Adrenal gland (tissue), 12 donors: ENCODE measurements around the gene LPCAT1. TPM values are rescaled to one million over a fixed set of nuclear protein-coding genes. Genes with fewer than 3 reads are reported as not detected.
A peak's percentile ranks its signal among the peaks of the same experiment; 100 is the strongest.

ENCODE experiments used
- DNase-seq, 7 donors: peaks; one replicate each; pipeline ENCODE4 v3.0.0-alpha.2; 2019 to 2020
- H3K27ac ChIP-seq, 5 donors: fragments of 200-600 bp; sonication (generic) in 4 of 5; 1 replicate in 3 of 5; 2 replicates in 2 of 5; pipeline versions ENCODE4 v1.5.1 to v1.8.0; 2016 to 2020; ENCODE audit warnings: mild to moderate bottlenecking in 1 of 5
- H3K27me3 ChIP-seq: fragments of 200-600 bp; 2 replicates; pipeline ENCODE4 v1.8.0; 2021
- H3K36me3 ChIP-seq, 2 donors: fragments of 200-600 bp; replicated peaks in 1 of 2; 1 replicate in 1 of 2; 2 replicates in 1 of 2; pipeline versions ENCODE4 v1.5.1 to v1.8.0; 2018 to 2022
- H3K4me1 ChIP-seq, 2 donors: fragments of 200-600 bp; replicated peaks in 1 of 2; 1 replicate in 1 of 2; 2 replicates in 1 of 2; pipeline versions ENCODE4 v1.5.1 to v1.8.0; 2018 to 2021
- H3K4me3 ChIP-seq, 4 donors: fragments of 200-600 bp; sonication (generic) in 3 of 4; one replicate each; pipeline ENCODE4 v1.5.1; 2016 to 2018
- H3K9me3 ChIP-seq, 3 donors: fragments of 200-600 bp; sonication (generic) in 1 of 3; replicated peaks in 1 of 3; 1 replicate in 2 of 3; 2 replicates in 1 of 3; pipeline versions ENCODE4 v1.5.1 to v1.8.0; 2016 to 2021
- CTCF ChIP-seq, 6 experiments: fragments of 450-650 bp in 4 of 6; fragments of 200-600 bp in 2 of 6; sonication (generic) in 1 of 6; IDR thresholded peaks; 1 replicate in 5 of 6; 2 replicates in 1 of 6; pipeline versions ENCODE4 v1.5.1 to v1.8.0; 2016 to 2021; ENCODE audit warnings: antibody characterized with exemption in 6 of 6, mild to moderate bottlenecking in 2 of 6, moderate library complexity in 1 of 6
- POLR2A ChIP-seq, 2 donors: fragments of 450-650 bp; IDR thresholded peaks; one replicate each; pipeline ENCODE4 v1.6.1; 2017; ENCODE audit warnings: antibody characterized with exemption in 2 of 2, mild to moderate bottlenecking in 2 of 2, moderate library complexity in 1 of 2
- WGBS, 4 donors: extraction: QIAGEN DNeasy Blood & Tissue Kit in 2 of 4; methylation state at CpG; one replicate each; pipeline versions ENCODE4 v1.1.5 to v1.1.7; 2013 to 2017; 5-methylcytosine and 5-hydroxymethylcytosine counted together
- intact Hi-C, 2 donors: fragments of 100-400 bp; cut with DNase I; formaldehyde crosslinking; loops; one replicate each; pipeline versions ENCODE4 v1.14.1 to v1.15.0; 2022 to 2023
- polyA plus RNA-seq, 3 donors: library from polyadenylated mRNA; stranded (reverse); fragments of 200-250 nt in 2 of 3; fragments of 350-450 nt in 1 of 3; fragmentation: Illumina TruSeq in 1 of 3; extraction: RNeasy Lipid Tissue Mini Kit (QIAGEN cat#74804) in 1 of 3; gene quantifications; one replicate each; pipeline ENCODE4 v1.2.3, GENCODE V29; 2013 to 2014
- total RNA-seq, 9 donors: library from RNA; depleted of rRNA in 4 of 9; stranded (reverse); fragments of >200 nt in 4 of 9; fragments of 120-200 nt in 1 of 9; fragmentation: NEBNext Ultra II Directional in 1 of 9; extraction: Animal tissue kit (Norgen Biotek cat#: 25700) in 1 of 9; gene quantifications; one replicate each; pipeline versions ENCODE4 v1.1.0 to v1.2.4, GENCODE V29; 2013 to 2023
- donor health status: healthy with polysubstance abuse.
- donor health status: Bipolar disorder and iron deficiency.
- donor health status: DM: yes; HTN: yes; CAD: no.
- donor health status: DM: no; HTN: no; CAD: no.
- donor health status: DM: no; HTN: no; CAD: no.
- donor health status: DM: yes; HTN: yes; CAD: no.

The LPCAT1 gene
- total and polyA plus RNA-seq, 12 donors = 23.2 to 59.1 (median 42.6) TPM

- DNase-seq = peak in 1 of 7 donors; percentile 40
- intact Hi-C loops = no loop called here
- H3K36me3 ChIP-seq = no peaks in the 10 kb centered on the region
- no peak overlapping the region for H3K27ac ChIP-seq
- H3K4me3 ChIP-seq = no peak overlapping the region
- no peaks in the 10 kb centered on the region for H3K9me3 ChIP-seq
- no peak for TF ChIP-seq CTCF (IDR thresholded peaks at IDR 0.05)
- no peak for TF ChIP-seq POLR2A (IDR thresholded peaks at IDR 0.05)
- peaks cover 0 to 4% of the 10 kb centered on the region in 2 donors for H3K4me1 ChIP-seq
- 90 to 95% (median 94%) methylated on average over 11 to 13 of the region's 13 CpGs for WGBS, 4 donors
- no peaks in the 10 kb centered on the region for H3K27me3 ChIP-seq
These were observed 15.1 kb upstream of the LPCAT1 start for GRCh38 chr5:1538741-1539392.

GRCh38 chr5:1538276-1538675, 14.5 kb upstream of the LPCAT1 start:
- intact Hi-C loops = no loop called here
- WGBS, 4 donors = 87 to 94% (median 93%) methylated on average over 14 of the region's 14 CpGs
- DNase-seq = peak in 1 of 7 donors; percentile 39

GRCh38 chr5:1537603-1538154, 13.9 kb upstream of the LPCAT1 start:
- DNase-seq = peak in 1 of 7 donors; percentile 21
- WGBS, 4 donors = 89 to 93% (median 92%) methylated on average over 20 of the region's 20 CpGs
- H3K4me3 ChIP-seq = no peak overlapping the region
- TF ChIP-seq POLR2A (IDR thresholded peaks at IDR 0.05) (no peak), CTCF (IDR thresholded peaks at IDR 0.05) (no peak)
- intact Hi-C loops = no loop called here
- H3K9me3 ChIP-seq = no peaks in the 10 kb centered on the region
- no peaks in the 10 kb centered on the region for H3K27me3 ChIP-seq
- H3K4me1 ChIP-seq = peaks cover 0 to 4% of the 10 kb centered on the region in 2 donors
- H3K36me3 ChIP-seq = no peaks in the 10 kb centered on the region
- no peak overlapping the region for H3K27ac ChIP-seq

More at GRCh38 chr5:1538276-1538675, 14.5 kb upstream of the LPCAT1 start:
- TF ChIP-seq POLR2A (IDR thresholded peaks at IDR 0.05) (no peak), CTCF (IDR thresholded peaks at IDR 0.05) (no peak)
- H3K27ac ChIP-seq = no peak overlapping the region
- no peaks in the 10 kb centered on the region for H3K27me3 ChIP-seq
- H3K4me3 ChIP-seq = no peak overlapping the region
- no peaks in the 10 kb centered on the region for H3K9me3 ChIP-seq
- H3K4me1 ChIP-seq = peaks cover 0 to 4% of the 10 kb centered on the region in 2 donors
- H3K36me3 ChIP-seq = no peaks in the 10 kb centered on the region

- H3K9me3 ChIP-seq = no peaks in the 10 kb centered on the region
- peak overlapping the region in 2 of 5 donors; percentile 2 to 4 for H3K27ac ChIP-seq
- peaks cover 0 to 4% of the 10 kb centered on the region in 2 donors for H3K4me1 ChIP-seq
- peak in 2 of 7 donors; percentile 13 to 34 for DNase-seq
- intact Hi-C loops = no loop called here
- H3K27me3 ChIP-seq = no peaks in the 10 kb centered on the region
- H3K4me3 ChIP-seq = peak overlapping the region in 2 of 4 donors; percentile 7 to 49
- WGBS, 4 donors = 64 to 70% (median 67%) methylated on average over 8 of the region's 8 CpGs
- no peaks in the 10 kb centered on the region for H3K36me3 ChIP-seq
- TF ChIP-seq CTCF (IDR thresholded peaks at IDR 0.05) = no peak
- TF ChIP-seq POLR2A (IDR thresholded peaks at IDR 0.05) = no peak
These were observed 13.3 kb upstream of the LPCAT1 start for GRCh38 chr5:1536871-1537602.
